ENCODE measurements around the gene GNAO1.

GNAO1 gene

DNA sequence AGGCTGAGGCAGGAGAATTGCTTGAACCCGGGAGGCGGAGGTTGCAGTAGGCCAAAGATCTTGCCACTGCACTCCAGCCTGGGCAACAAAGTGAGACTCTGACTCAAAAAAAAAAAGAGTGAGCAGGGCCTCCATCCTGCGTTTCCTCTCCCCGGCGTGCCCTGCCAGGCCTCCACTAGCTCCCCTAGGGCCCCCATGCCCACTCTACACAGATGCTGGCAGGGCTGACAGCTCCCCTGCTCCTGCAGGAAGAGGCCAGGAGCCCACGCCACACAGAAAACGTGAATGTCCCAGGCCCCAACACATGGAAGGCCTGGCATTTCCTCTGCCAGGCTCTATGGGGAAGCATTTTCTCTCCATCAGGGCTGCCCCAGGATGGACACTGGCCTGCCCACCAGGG, 124.7 kb downstream of the GNAO1 start:
- no peak for DNase-seq

DNA sequence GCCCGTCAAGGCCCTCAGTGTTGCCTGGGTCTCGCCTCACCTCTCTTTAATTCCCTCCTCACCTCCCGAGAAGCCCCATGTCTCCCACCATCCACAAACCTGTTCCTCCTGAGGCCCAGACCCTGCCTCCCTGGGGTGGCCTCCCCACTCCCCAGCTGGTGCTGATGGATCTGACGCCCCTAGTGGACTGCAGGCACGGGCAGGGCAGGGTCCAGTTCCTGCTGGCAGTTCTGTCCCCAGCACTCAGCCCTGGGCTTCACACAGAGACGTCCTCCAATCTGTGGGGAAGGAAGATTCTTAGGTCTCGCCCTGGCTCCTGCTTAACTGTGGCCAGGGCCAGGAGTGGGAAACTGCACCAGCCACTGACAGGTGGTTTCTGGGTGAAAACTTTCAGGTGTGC, 125.3 kb downstream of the GNAO1 start:
- no peak for DNase-seq

DNA sequence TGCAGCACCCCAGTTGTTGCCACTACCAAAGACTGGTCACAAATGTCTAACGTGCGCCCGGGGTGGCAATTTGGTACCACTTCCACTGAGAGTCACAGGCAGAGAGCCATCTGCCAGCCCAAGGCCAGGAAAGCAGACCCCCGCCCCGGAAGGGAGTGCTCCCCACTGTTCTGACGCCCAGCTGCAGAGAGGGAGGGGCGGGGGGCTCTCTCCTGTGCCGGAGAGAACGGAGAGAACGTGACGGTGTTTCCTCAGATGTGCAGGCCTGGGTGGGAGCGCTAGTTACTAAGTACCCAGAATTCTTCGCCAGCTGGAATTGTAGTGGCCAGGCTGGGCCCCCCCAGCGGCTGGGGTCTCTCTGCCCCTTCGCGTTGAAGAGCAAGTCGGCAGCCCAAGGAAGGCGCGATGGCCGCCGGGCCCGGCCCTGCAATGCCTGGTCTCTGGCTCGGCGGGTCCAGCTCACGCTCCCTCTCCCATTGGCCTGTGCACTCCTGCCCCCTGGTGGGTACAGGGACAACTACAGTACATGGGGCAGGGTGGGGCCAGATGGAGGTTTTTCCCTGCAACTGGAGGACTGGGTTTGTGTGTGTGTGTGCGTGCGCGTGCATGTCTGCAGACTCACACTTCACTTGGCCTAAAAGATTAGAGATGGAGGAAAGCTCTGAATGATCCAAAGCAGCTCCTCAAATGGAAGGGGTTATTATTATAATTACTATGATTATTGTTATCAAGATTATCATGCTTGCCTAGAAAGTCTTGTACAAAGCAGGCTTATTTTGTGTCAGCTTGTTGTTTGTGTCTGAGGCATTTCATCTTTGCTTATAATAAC, 126.9 kb downstream of the GNAO1 start:
- peak; percentile 76 for DNase-seq

GRCh38 chr16:56318827-56319140, 127.5 kb downstream of the GNAO1 start:
- no peak for DNase-seq

DNA sequence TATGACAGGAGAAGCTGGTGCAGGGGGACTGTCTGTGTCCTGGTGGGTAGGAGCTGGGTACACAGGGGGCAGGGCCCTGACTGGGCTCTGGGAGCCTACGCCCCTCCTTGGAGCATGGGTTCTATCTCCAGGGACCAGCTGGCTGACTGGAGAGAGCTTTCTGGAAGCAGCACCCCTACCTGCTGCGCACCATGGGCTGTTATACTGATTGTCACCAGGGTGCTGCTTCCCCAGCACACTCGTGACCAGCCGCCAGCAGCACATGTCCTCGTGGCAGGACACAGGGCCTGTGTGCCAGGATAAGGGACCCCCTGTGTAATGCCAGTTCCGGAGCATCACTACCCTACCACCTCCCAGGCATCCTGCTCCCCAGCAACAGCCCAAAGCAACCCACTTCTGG, 128.1 kb downstream of the GNAO1 start:
- DNase-seq, result no peak

- DNase-seq, result no peak
Measured at GRCh38 chr16:56320056-56320455, 128.8 kb downstream of the GNAO1 start.

GRCh38 chr16:56320811-56321558, 129.7 kb downstream of the GNAO1 start:
- DNase-seq, result no peak

GRCh38 chr16:56321571-56321970, 130.3 kb downstream of the GNAO1 start:
- DNase-seq, result no peak

- DNase-seq, result no peak
Measured at GRCh38 chr16:56324406-56324805, 133.1 kb downstream of the GNAO1 start.

DNA sequence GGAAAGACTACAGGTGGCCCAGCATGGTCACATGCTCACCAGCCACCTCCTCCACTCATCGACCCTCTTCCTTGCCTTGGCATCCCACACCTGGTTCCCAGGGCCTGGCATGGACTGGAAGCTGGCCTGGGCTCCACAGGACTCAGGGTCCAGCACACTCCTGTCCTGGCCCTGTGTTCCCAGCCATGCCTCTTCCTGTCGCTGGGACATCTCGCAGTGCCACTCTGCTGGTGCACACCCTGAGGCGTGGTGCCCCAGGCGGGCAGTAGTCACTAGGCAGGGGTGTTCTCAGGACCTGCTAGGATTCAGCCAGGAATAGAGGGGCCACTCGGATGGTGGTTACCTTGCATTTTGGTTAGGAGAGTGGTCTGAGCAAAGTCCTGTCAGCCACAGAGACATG, 134.7 kb downstream of the GNAO1 start:
- DNase-seq, result no peak

- DNase-seq, result no peak
Measured at GRCh38 chr16:56327071-56327928, 136.0 kb downstream of the GNAO1 start.

- DNase-seq, result no peak
Measured at GRCh38 chr16:56327929-56328258, 136.6 kb downstream of the GNAO1 start.

DNA sequence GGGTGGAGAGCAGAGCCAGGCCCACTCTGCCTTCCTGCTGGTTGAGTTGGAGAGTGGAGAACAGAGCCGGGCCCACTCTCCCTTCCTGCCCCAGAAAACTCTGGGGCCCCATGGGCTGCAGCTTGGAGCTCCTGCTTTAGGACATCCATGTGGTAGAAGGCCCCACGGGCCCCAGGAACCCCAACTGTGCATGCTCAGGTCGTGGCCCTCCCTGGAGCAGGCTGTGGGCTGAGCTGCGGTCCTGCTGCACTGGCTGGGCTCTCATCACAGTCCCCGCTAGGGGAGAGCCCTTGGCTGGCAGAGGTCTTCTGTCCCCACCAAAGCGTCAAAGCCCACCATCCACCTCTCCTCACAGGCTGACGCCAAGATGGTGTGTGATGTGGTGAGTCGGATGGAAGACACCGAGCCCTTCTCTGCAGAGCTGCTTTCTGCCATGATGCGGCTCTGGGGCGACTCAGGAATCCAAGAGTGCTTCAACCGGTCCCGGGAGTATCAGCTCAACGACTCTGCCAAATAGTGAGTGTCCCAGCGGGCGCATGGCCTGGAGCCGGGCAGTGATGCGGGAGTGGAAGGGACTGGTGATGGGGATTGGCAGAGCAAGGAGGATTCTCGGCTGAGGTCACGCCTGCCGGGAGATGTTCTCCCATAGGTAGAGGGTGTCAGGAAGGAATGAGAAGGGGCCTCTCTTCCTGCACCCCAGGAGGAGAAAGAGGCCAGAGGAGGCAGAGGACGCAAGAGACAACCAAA, 137.2 kb downstream of the GNAO1 start:
- DNase-seq, result no peak

- DNase-seq, result no peak
Measured at GRCh38 chr16:56329887-56330286, 138.6 kb downstream of the GNAO1 start.

GRCh38 chr16:56330476-56330875, 139.2 kb downstream of the GNAO1 start:
- no peak for DNase-seq

DNA sequence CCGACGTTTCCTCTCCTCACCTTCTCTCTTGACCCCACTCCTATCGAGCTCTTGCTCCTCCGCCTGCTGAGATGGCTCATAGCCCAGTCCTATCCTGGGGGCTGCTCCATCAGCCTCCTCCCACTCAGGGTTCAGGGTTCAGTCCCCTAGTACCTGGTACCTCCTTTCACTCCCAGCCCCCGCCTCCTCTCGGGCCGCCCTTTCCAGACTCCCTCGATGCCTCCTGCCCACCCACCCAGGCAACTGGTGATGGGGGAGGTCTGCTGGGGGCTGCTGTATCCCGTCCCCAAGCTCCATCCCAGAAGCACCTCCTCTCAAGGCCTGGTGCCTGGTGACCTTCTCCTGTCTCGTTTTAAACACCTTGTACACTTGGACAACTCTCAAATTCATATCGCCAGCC, 140.1 kb downstream of the GNAO1 start:
- no peak for DNase-seq

- DNase-seq, result no peak
Measured at GRCh38 chr16:56331915-56332314, 140.6 kb downstream of the GNAO1 start.

- peak; percentile 82 for DNase-seq
Measured at GRCh38 chr16:56332464-56333079, 141.3 kb downstream of the GNAO1 start.

GRCh38 chr16:56334761-56335160, 143.5 kb downstream of the GNAO1 start:
- DNase-seq, result no peak

- DNase-seq, result no peak
Measured at GRCh38 chr16:56336071-56336688, 144.9 kb downstream of the GNAO1 start.

- DNase-seq, result no peak
Measured at GRCh38 chr16:56336711-56337110, 145.4 kb downstream of the GNAO1 start.
